HepG2 (cell line): Measurements from ENCODE around the gene SAMD4A. TPM values are rescaled to one million over a fixed set of nuclear protein-coding genes. Genes with fewer than 3 reads are reported as not detected.

Source experiments
- CBX1 ChIP-seq: IDR thresholded peaks from one replicate; pipeline ENCODE4 v1.6.1; 2016; ENCODE audit warnings: antibody characterized with exemption, low read depth
- DRAP1 ChIP-seq: IDR thresholded peaks from 2 replicates; pipeline ENCODE4 v1.6.1; 2016; ENCODE audit warnings: missing genetic modification reagents, missing compliant biosample characterization
- HCFC1 ChIP-seq: fragments of 150-350 bp; IDR thresholded peaks from 2 replicates; pipeline ENCODE4 v1.6.1; 2014; ENCODE audit warnings: low read depth, low read length
- HDAC1 ChIP-seq: sonication (generic); formaldehyde crosslinking; IDR thresholded peaks from 2 replicates; pipeline ENCODE4 v1.5.1; 2020; ENCODE audit warnings: mild to moderate bottlenecking, missing genetic modification reagents
- MYC ChIP-seq: sonication (generic); formaldehyde crosslinking; IDR thresholded peaks from 2 replicates; pipeline ENCODE4 v1.9.0; 2021; ENCODE audit warnings: missing genetic modification reagents, borderline replicate concordance
- PLSCR1 ChIP-seq: sonication (generic); formaldehyde crosslinking; IDR thresholded peaks from 2 replicates; pipeline ENCODE4 v1.5.0; 2020; ENCODE audit warnings: missing genetic modification reagents, mild to moderate bottlenecking, borderline replicate concordance
- POLR2A ChIP-seq, 2 experiments: IDR thresholded peaks; 2 replicates each; pipeline ENCODE4 v1.6.1; 2011; ENCODE audit warnings: low read depth in 2 of 2, low read length in 2 of 2, mild to moderate bottlenecking in 1 of 2, moderate library complexity in 1 of 2; ENCODE audit not compliant: insufficient read depth in 1 of 2
- TBX3 ChIP-seq: fragments of 450-650 bp; IDR thresholded peaks from 2 replicates; pipeline ENCODE4 v1.6.1; 2017; ENCODE audit warnings: antibody characterized with exemption, mild to moderate bottlenecking, inconsistent platforms, borderline replicate concordance
- ZNF318 ChIP-seq: sonication (generic); formaldehyde crosslinking; IDR thresholded peaks from 2 replicates; pipeline ENCODE4 v1.4.0; 2020; ENCODE audit warnings: mild to moderate bottlenecking, missing genetic modification reagents
- polyA plus RNA-seq, 8 experiments: library from polyadenylated mRNA; depleted of rRNA in 3 of 8; stranded (reverse) in 7 of 8; unstranded in 1 of 8; fragments of >200 nt; fragmentation: Illumina TruSeq in 4 of 8; extraction: Trizol in 4 of 8; gene quantifications; 2 replicates each; pipeline versions ENCODE4 v1.2.1 to v1.2.3, GENCODE V29; 2011 to 2016; ENCODE audit warnings: low read depth in 4 of 8, missing spikeins in 1 of 8, mixed read lengths in 1 of 8; ENCODE audit not compliant: insufficient read depth in 1 of 8
- total RNA-seq, 5 experiments: library from RNA; depleted of rRNA; stranded (reverse); fragments of >200 nt; fragmentation: Illumina TruSeq; extraction: Trizol; gene quantifications; 2 replicates each; pipeline ENCODE4 v1.2.3, GENCODE V29; 2016; ENCODE audit warnings: low read depth in 1 of 5
- TF ChIP-seq, protein P1 (sequence below): sonication (generic); formaldehyde crosslinking; IDR thresholded peaks from 2 replicates; pipeline ENCODE4 v1.5.1; 2020; ENCODE audit warnings: mild to moderate bottlenecking, missing genetic modification reagents, moderate library complexity
- TF ChIP-seq, protein P2 (sequence below): sonication (generic); formaldehyde crosslinking; IDR thresholded peaks from 2 replicates; pipeline ENCODE4 v1.5.1; 2020; ENCODE audit warnings: mild to moderate bottlenecking, missing genetic modification reagents, borderline replicate concordance
- TF ChIP-seq, protein P3 (sequence below): sonication (generic); formaldehyde crosslinking; IDR thresholded peaks from 2 replicates; pipeline ENCODE4 v1.4.0; 2020; ENCODE audit warnings: missing genetic modification reagents, mild to moderate bottlenecking, borderline replicate concordance

Gene SAMD4A
- total and polyA plus RNA-seq, 2 of the 13 experiments (the other 11 are each of a cell fraction or from before 2014, with no cell fraction given) = 11.8 to 13.0 TPM

DNA sequence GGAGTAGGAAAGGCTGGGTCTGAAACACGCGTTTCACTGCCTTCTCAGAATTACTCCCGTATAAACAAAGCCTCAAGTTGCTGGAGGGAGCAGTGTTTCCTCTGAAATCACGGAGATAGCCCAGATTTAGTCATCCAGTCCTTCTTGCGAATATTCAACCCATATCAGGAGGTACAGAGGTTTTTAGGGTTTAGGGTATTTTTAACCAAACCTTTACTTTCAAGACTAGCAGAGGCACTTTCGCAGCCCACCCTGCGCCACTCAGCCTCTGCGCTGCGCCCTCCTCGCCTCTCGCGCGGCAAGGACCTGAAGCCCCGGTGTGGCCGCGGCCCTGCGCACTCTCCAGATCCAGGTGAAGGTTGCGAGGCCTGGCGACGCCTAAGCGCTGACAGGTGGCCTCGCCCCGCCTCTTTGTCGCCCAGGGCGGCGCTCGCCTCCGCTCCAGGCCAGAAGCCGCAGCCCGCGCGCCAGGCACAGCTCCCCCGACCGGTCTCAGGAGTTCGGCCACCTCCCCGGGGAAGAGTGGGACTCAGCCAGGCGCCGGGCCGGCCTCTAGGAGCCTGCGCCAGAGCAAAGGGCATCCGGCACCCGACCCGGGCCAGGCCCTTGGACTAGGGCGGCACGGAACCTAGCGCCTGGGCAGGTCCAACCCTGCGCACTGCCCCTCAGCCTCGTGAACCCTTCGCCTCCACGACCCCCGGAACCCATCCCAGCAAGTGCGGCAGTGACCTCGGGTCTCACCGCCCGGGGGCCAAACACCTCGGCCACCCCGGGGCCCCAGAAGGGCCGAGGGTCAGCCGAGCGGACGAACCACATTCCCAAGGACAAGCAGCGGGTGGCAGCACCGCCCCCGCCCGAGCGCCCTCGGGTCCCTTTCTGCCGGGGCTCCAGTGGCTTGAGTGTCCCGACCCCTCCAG is 1.8 kb upstream of the SAMD4A start (continued):
- no peak for TF ChIP-seq ZNF318 (CRISPR knock-in tag)
- TF ChIP-seq, protein P1, sequence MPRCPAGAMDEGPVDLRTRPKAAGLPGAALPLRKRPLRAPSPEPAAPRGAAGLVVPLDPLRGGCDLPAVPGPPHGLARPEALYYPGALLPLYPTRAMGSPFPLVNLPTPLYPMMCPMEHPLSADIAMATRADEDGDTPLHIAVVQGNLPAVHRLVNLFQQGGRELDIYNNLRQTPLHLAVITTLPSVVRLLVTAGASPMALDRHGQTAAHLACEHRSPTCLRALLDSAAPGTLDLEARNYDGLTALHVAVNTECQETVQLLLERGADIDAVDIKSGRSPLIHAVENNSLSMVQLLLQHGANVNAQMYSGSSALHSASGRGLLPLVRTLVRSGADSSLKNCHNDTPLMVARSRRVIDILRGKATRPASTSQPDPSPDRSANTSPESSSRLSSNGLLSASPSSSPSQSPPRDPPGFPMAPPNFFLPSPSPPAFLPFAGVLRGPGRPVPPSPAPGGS = peak; percentile 91; the same call in 1 of the 2 replicates
- TF ChIP-seq POLR2A (IDR thresholded peaks at IDR 0.05; ENCODE audit: insufficient read depth in 1 of 2, low read depth in 2 of 2, low read length in 2 of 2) = peak; percentile 42 to 86; a peak in 3 of 4 replicates
- TF ChIP-seq TBX3 = peak; percentile 68; the same call in 1 of the 2 replicates
- peak; percentile 82 for TF ChIP-seq MYC (CRISPR knock-in tag)
- no peak for TF ChIP-seq PLSCR1
- peak; percentile 47 for TF ChIP-seq DRAP1 (CRISPR knock-in tag)
- TF ChIP-seq HCFC1 = no peak
- TF ChIP-seq, protein P2, sequence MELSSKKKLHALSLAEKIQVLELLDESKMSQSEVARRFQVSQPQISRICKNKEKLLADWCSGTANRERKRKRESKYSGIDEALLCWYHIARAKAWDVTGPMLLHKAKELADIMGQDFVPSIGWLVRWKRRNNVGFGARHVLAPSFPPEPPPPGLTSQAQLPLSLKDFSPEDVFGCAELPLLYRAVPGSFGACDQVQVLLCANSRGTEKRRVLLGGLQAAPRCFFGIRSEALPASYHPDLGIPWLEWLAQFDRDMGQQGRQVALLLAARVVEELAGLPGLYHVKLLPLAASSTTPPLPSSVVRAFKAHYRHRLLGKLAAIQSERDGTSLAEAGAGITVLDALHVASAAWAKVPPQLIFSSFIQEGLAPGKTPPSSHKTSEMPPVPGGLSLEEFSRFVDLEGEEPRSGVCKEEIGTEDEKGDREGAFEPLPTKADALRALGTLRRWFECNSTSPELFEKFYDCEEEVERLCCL (CRISPR knock-in tag) = no peak
- TF ChIP-seq HDAC1 (CRISPR knock-in tag) = peak; percentile 88; the same call in 1 of the 2 replicates
- TF ChIP-seq, protein P3, sequence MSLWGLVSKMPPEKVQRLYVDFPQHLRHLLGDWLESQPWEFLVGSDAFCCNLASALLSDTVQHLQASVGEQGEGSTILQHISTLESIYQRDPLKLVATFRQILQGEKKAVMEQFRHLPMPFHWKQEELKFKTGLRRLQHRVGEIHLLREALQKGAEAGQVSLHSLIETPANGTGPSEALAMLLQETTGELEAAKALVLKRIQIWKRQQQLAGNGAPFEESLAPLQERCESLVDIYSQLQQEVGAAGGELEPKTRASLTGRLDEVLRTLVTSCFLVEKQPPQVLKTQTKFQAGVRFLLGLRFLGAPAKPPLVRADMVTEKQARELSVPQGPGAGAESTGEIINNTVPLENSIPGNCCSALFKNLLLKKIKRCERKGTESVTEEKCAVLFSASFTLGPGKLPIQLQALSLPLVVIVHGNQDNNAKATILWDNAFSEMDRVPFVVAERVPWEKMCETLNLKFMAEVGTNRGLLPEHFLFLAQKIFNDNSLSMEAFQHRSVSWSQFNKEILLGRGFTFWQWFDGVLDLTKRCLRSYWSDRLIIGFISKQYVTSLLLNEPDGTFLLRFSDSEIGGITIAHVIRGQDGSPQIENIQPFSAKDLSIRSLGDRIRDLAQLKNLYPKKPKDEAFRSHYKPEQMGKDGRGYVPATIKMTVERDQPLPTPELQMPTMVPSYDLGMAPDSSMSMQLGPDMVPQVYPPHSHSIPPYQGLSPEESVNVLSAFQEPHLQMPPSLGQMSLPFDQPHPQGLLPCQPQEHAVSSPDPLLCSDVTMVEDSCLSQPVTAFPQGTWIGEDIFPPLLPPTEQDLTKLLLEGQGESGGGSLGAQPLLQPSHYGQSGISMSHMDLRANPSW = no peak
- TF ChIP-seq CBX1 = peak; percentile 60
